ENCODE measurements around the gene KAZN. TPM values are rescaled to one million over a fixed set of nuclear protein-coding genes. Genes with fewer than 3 reads are reported as not detected.
A peak's percentile ranks its signal among the peaks of the same experiment; 100 is the strongest.

Gene KAZN
- total and polyA plus RNA-seq, 8 donors: 11.1 to 37.5 (median 30.2) TPM

- H3K36me3 ChIP-seq: no peaks in the 10 kb centered on the region
- ATAC-seq (no peak), DNase-seq (no peak)
- no peaks in the 10 kb centered on the region for H3K9me3 ChIP-seq
- H3K27ac ChIP-seq: peak overlapping the region in 1 of 2 donors; percentile 46
- H3K4me3 ChIP-seq: peak overlapping the region; percentile 52 to 68
- TF ChIP-seq, protein P1, sequence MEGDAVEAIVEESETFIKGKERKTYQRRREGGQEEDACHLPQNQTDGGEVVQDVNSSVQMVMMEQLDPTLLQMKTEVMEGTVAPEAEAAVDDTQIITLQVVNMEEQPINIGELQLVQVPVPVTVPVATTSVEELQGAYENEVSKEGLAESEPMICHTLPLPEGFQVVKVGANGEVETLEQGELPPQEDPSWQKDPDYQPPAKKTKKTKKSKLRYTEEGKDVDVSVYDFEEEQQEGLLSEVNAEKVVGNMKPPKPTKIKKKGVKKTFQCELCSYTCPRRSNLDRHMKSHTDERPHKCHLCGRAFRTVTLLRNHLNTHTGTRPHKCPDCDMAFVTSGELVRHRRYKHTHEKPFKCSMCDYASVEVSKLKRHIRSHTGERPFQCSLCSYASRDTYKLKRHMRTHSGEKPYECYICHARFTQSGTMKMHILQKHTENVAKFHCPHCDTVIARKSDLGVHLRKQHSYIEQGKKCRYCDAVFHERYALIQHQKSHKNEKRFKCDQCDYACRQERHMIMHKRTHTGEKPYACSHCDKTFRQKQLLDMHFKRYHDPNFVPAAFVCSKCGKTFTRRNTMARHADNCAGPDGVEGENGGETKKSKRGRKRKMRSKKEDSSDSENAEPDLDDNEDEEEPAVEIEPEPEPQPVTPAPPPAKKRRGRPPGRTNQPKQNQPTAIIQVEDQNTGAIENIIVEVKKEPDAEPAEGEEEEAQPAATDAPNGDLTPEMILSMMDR (IDR thresholded peaks at IDR 0.05): no peak
- H3K27me3 ChIP-seq: peaks cover 0 to 47% of the 10 kb centered on the region in 2 donors
- H3K4me1 ChIP-seq: peaks cover 20 to 26% of the 10 kb centered on the region in 2 donors
- intact Hi-C loops (cut with DNase I): loop anchor here in 1 of 2 donors (5.0 kb wide), 1 partner anchor 97 kb away; no protein-coding TSS in a partner anchor
These were observed 327.1 kb downstream of the KAZN start for GRCh38 chr1:14925336-14926136.

DNA sequence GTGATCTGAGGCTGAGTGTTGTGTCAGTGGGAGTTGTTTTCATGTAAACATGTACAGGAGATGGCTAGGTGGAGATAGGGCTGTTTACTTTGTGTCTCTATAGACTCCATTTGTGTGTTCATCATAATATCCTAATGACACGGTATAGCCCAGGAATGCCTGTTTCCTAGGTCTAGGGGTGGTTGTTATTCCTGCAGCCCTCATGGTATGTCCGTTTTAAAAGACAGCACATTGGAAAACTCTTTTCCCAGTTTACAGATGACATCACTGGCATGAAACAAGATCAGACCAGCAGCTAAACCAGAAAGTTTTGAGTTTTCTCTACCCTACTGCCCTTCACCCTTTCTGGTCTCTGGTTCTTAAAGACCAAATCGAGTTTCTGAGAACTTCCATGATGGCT, 327.7 kb downstream of the KAZN start:
- H3K27me3 ChIP-seq: peaks cover 0 to 47% of the 10 kb centered on the region in 2 donors
- ATAC-seq (no peak), DNase-seq (no peak)
- H3K4me1 ChIP-seq: peaks cover 20 to 26% of the 10 kb centered on the region in 2 donors
- no peak overlapping the region for H3K27ac ChIP-seq
- intact Hi-C loops (cut with DNase I): loop anchor here in 1 of 2 donors (5.0 kb wide), 1 partner anchor 96 kb away; no protein-coding TSS in a partner anchor
- no peaks in the 10 kb centered on the region for H3K36me3 ChIP-seq
- H3K4me3 ChIP-seq: no peak overlapping the region
- TF ChIP-seq, protein P1 (IDR thresholded peaks at IDR 0.05): no peak
- H3K9me3 ChIP-seq: no peaks in the 10 kb centered on the region

- intact Hi-C loops (cut with DNase I): loop anchor here in 1 of 2 donors (5.0 kb wide), 1 partner anchor 95 kb away; no protein-coding TSS in a partner anchor
- Histone ChIP-seq H3K27me3 (peaks cover 0 to 47% of the 10 kb centered on the region in 2 donors), H3K4me3 (no peak overlapping the region), H3K9me3 (no peaks in the 10 kb centered on the region), H3K4me1 (peaks cover 20 to 26% of the 10 kb centered on the region in 2 donors), H3K36me3 (no peaks in the 10 kb centered on the region), H3K27ac (no peak overlapping the region)
- no peak for DNase-seq
- TF ChIP-seq, protein P1 (IDR thresholded peaks at IDR 0.05): no peak
- ATAC-seq: no peak
These were observed 328.5 kb downstream of the KAZN start for GRCh38 chr1:14926818-14927575.

DNA sequence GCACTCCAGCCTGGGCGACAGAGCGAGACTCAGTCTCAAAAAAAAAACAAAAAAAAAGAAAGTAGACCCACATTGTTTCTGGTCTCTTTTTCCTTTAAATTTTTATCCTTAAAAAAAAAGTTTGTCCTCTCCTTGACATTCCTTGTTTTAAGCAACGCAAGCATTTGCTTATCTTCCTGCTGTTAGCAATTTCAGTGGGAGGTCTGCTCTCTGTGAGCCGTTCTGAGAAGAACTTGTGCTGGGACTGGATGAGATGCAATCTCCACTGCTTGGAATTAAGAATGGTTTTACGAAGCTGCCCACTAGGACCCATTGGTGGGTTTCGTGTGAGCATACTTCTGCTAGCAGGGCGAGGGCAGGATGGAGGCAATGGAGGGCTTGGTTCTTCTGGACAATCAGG, 329.9 kb downstream of the KAZN start:
- no peak overlapping the region for H3K4me3 ChIP-seq
- H3K9me3 ChIP-seq: no peaks in the 10 kb centered on the region
- H3K4me1 ChIP-seq: peaks cover 20 to 26% of the 10 kb centered on the region in 2 donors
- H3K36me3 ChIP-seq: no peaks in the 10 kb centered on the region
- peak in 1 of 4 donors; percentile 69 for DNase-seq
- TF ChIP-seq, protein P1 (IDR thresholded peaks at IDR 0.05): no peak
- ATAC-seq: no peak
- intact Hi-C loops (cut with DNase I): loop anchor here in 1 of 2 donors (5.0 kb wide), 1 partner anchor 94 kb away; no protein-coding TSS in a partner anchor
- no peak overlapping the region for H3K27ac ChIP-seq
- peaks cover 0 to 34% of the 10 kb centered on the region in 2 donors for H3K27me3 ChIP-seq

Data from left lung (tissue), 10 donors.